Tibial nerve (tissue), 4 donors: Measurements from ENCODE around the gene PRRG1. TPM values are rescaled to one million over a fixed set of nuclear protein-coding genes. Genes with fewer than 3 reads are reported as not detected.
"Not testable (repeated sequence)": the region's sequence is repeated elsewhere in the genome, so short reads cannot be mapped to it uniquely, and the experiment has no call there.

Source experiments
- DNase-seq, 2 donors: peaks; one replicate each; pipeline ENCODE4 v3.0.0-alpha.2; 2019; ENCODE audit warnings: low spot score in 2 of 2
- H3K27ac ChIP-seq, 4 donors: fragments of 200-600 bp; sonication (generic) in 3 of 4; one replicate each; pipeline ENCODE4 v1.5.1; 2017 to 2019; ENCODE audit warnings: mild to moderate bottlenecking in 1 of 4
- H3K27me3 ChIP-seq, 2 donors: fragments of 200-600 bp; sonication (generic) in 1 of 2; one replicate each; pipeline versions ENCODE4 v1.5.1 to v1.6.0; 2017 to 2019
- H3K36me3 ChIP-seq, 3 donors: fragments of 200-600 bp; sonication (generic); one replicate each; pipeline ENCODE4 v1.5.1; 2018 to 2019
- H3K4me1 ChIP-seq, 4 donors: fragments of 200-600 bp; sonication (generic) in 3 of 4; one replicate each; pipeline ENCODE4 v1.5.1; 2017 to 2019
- H3K4me3 ChIP-seq, 4 donors: fragments of 200-600 bp; sonication (generic) in 3 of 4; one replicate each; pipeline ENCODE4 v1.5.1; 2017 to 2019; ENCODE audit warnings: mild to moderate bottlenecking in 1 of 4, moderate library complexity in 1 of 4
- H3K9me3 ChIP-seq, 4 donors: fragments of 200-600 bp; sonication (generic) in 3 of 4; one replicate each; pipeline ENCODE4 v1.5.1; 2017 to 2019
- CTCF ChIP-seq, 5 experiments: fragments of 200-600 bp in 3 of 5; fragments of 450-650 bp in 2 of 5; sonication (generic) in 3 of 5; IDR thresholded peaks; one replicate each; pipeline ENCODE4 v1.5.1; 2016 to 2019; ENCODE audit warnings: antibody characterized with exemption in 5 of 5, mild to moderate bottlenecking in 3 of 5, moderate library complexity in 2 of 5
- EP300 ChIP-seq, 2 donors: sonication (generic); formaldehyde crosslinking; IDR thresholded peaks; one replicate each; pipeline ENCODE4 v1.6.1; 2017; ENCODE audit warnings: antibody characterized with exemption in 2 of 2, mild to moderate bottlenecking in 1 of 2
- POLR2A ChIP-seq, 2 donors: fragments of 450-650 bp; IDR thresholded peaks; one replicate each; pipeline ENCODE4 v1.6.1; 2017; ENCODE audit warnings: antibody characterized with exemption in 2 of 2, mild to moderate bottlenecking in 2 of 2, moderate library complexity in 2 of 2
- WGBS, 2 donors: methylation state at CpG; one replicate each; pipeline ENCODE4 v1.1.5; 2018; 5-methylcytosine and 5-hydroxymethylcytosine counted together
- total RNA-seq, 4 donors: library from RNA; depleted of rRNA; stranded (reverse); fragments of >200 nt; gene quantifications; one replicate each; pipeline ENCODE4 v1.1.0, GENCODE V29; 2016

The PRRG1 gene
- total RNA-seq, 4 donors from 2014 or later, result 15.5 to 21.3 (median 18.4) TPM

- H3K36me3 ChIP-seq, result no peaks in the 10 kb centered on the region
- 70 to 80% methylated on average over 1 to 3 of the region's 3 CpGs for WGBS, 2 donors
- DNase-seq, result no peak
- no peak overlapping the region for H3K4me3 ChIP-seq
- H3K4me1 ChIP-seq, result no peaks in the 10 kb centered on the region
- H3K27ac ChIP-seq, result no peak overlapping the region
- no peaks in the 10 kb centered on the region for H3K27me3 ChIP-seq
- no peak for TF ChIP-seq EP300 (IDR thresholded peaks at IDR 0.05)
- no peak for TF ChIP-seq POLR2A (IDR thresholded peaks at IDR 0.05)
- TF ChIP-seq CTCF (IDR thresholded peaks at IDR 0.05), result no peak
- H3K9me3 ChIP-seq, result no peaks in the 10 kb centered on the region
These were observed 139.2 kb downstream of the PRRG1 start for GRCh38 chrX:37488323-37488722.

DNA sequence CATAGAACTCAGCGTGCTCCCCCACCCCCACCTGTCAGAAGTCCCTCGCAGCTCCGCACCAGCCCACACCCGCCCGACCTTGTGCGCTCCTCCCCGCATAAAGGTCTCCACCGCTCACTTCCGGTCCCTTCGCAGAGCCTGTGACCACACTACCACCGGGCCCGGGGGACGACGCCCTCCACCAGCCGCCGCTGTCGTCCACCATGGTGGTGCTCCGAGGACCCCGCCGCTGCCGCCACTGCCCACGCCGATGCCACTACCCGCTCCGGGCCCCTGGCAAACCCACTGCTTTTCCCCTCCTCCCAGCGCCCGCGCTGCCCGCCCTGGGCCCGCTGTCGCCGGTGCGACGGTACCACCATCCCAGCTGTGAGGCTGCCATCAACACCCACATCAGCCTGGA lies 142.5 kb downstream of the PRRG1 start:
- Histone ChIP-seq H3K4me3 (no peak overlapping the region), H3K27ac (no peak overlapping the region), H3K27me3 (peaks cover 0 to 3% of the 10 kb centered on the region in 2 donors), H3K36me3 (no peaks in the 10 kb centered on the region), H3K9me3 (no peaks in the 10 kb centered on the region), H3K4me1 (no peaks in the 10 kb centered on the region)
- WGBS, 2 donors, result 95 to 100% methylated on average over 2 to 34 of the region's 34 CpGs
- TF ChIP-seq POLR2A (IDR thresholded peaks at IDR 0.05), result no peak
- TF ChIP-seq CTCF (IDR thresholded peaks at IDR 0.05), result no peak
- no peak for TF ChIP-seq EP300 (IDR thresholded peaks at IDR 0.05)
- no peak for DNase-seq

- not testable (repeated sequence) for H3K4me1 ChIP-seq, H3K27me3 ChIP-seq, H3K4me3 ChIP-seq, DNase-seq, H3K27ac ChIP-seq, H3K9me3 ChIP-seq, H3K36me3 ChIP-seq
- 14 to 21% methylated on average over 2 of the region's 2 CpGs for WGBS, 2 donors
These were observed 146.6 kb downstream of the PRRG1 start for GRCh38 chrX:37495760-37496159.

DNA sequence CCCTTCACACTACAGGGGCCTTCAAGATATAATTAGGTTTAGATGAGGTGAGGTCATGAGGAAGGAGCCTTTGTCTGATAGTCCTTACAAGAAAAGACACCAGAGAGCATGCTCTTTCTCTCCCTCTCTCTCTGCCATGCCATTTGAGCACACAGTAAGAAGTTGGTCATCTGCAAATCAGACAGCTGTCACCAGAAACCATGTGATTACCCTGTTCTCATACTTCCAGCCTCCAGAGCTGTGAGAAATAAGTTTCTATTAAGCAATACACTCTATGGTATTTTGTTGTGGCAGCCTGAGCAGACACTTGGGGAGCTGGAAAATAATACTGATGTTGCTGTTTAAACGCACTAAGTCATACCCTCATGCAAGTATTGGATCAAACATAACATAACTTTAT lies 148.0 kb downstream of the PRRG1 start:
- not testable (repeated sequence) for H3K4me1 ChIP-seq, H3K4me3 ChIP-seq, DNase-seq, H3K9me3 ChIP-seq, H3K27ac ChIP-seq, H3K27me3 ChIP-seq, H3K36me3 ChIP-seq
- WGBS, 2 donors, result 85 to 100% methylated on average over 1 of the region's 1 CpG

- DNase-seq, H3K27ac ChIP-seq, H3K36me3 ChIP-seq, H3K4me3 ChIP-seq, H3K4me1 ChIP-seq, H3K9me3 ChIP-seq, H3K27me3 ChIP-seq: not testable (repeated sequence)
These were observed 149.2 kb downstream of the PRRG1 start for GRCh38 chrX:37498323-37498722.

DNA sequence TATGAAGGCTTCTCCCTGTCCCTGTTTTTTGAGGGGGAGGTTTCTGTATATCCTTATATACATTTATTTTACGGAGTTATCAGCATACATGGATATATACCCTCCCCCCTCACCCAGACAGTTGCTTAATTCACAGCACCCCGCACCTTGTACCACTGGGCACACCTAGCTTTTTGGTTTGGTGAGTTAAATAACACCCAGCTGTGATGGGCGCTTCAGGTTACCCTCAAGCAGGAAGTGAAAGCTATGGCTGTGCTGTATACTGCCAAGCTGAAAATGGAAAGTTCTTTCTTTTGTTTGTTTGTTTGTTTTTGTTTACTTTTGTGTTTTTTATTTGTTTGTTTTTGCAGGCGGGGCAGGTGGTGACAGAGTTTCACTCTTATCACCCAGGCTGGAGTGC lies 150.5 kb downstream of the PRRG1 start:
- not testable (repeated sequence) for DNase-seq, H3K4me1 ChIP-seq, H3K9me3 ChIP-seq, H3K27ac ChIP-seq, H3K27me3 ChIP-seq, H3K36me3 ChIP-seq, H3K4me3 ChIP-seq
- WGBS, 2 donors, result 82% methylated on average over 4 of the region's 4 CpGs; no CpG with 5 or more reads in 1 of the 2 donors

DNA sequence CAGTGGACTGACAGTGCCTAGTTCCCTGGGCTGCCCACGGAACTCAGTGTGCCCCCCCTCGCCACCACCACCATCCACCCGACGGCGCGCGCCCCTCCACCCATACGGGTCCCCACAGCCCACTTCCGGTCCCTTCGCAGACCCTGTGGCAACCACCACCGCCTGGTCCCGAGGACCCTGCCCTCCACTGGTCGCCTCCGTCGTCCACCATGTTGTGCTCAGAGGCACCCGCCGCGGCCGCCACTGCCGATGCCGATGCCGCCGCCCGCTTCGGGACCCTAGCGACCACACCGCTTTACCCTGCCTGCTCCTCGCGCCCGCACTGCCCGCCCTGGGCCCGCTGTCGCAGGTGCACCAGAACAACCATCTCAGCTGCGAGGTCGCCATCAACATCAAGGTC lies 155.8 kb downstream of the PRRG1 start:
- TF ChIP-seq POLR2A (IDR thresholded peaks at IDR 0.05) (no peak), CTCF (IDR thresholded peaks at IDR 0.05) (no peak), EP300 (IDR thresholded peaks at IDR 0.05) (no peak)
- no peak for DNase-seq
- 93 to 97% methylated on average over 27 to 35 of the region's 35 CpGs for WGBS, 2 donors

More for the DNA sequence above, 155.8 kb downstream of the PRRG1 start:
- H3K27ac ChIP-seq, result no peak overlapping the region
- no peaks in the 10 kb centered on the region for H3K27me3 ChIP-seq
- H3K36me3 ChIP-seq, result no peaks in the 10 kb centered on the region
- H3K4me1 ChIP-seq, result no peaks in the 10 kb centered on the region
- H3K4me3 ChIP-seq, result no peak overlapping the region
- H3K9me3 ChIP-seq, result no peaks in the 10 kb centered on the region

Other genes with a start within 250 kb of the PRRG1 start
- gene LANCL3, start 222.3 kb downstream of the PRRG1 start, total RNA-seq, result 1 to 10 TPM in 3 of 4 donors, under 1 TPM in 1; 0.22 to 1.8 (median 1.2) TPM